ENCODE results near the gene CCL25. TPM values are rescaled to one million over a fixed set of nuclear protein-coding genes. Genes with fewer than 3 reads are reported as not detected.

Gene CCL25
- total RNA-seq, 1 donor from 2014 or later, result not detected

DNA sequence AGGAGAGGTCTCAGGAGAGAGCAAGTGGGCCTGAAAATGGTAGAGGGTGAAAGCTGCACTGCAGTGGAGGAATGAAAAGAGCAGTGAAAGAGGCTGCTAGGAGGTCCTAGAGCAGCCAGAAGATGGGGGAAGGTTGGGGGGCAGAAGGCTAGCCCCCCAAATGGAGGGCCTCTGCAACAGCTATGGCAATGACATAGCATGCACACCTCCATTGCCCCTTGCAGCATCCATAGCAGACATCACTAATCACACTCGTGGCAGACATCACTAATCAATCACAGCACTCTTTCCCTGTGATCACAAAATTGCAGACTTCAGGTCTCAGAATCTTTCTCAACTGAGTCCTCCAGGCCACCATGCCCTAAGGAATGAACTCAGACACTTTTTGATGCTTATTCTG, 21.9 kb downstream of the CCL25 start:
- peak overlapping the region; percentile 25 for H3K4me3 Mint-ChIP-seq
- H3K9me3 Mint-ChIP-seq, result peaks cover 12% of the 10 kb centered on the region
- peaks cover 5% of the 10 kb centered on the region for H3K36me3 ChIP-seq

DNA sequence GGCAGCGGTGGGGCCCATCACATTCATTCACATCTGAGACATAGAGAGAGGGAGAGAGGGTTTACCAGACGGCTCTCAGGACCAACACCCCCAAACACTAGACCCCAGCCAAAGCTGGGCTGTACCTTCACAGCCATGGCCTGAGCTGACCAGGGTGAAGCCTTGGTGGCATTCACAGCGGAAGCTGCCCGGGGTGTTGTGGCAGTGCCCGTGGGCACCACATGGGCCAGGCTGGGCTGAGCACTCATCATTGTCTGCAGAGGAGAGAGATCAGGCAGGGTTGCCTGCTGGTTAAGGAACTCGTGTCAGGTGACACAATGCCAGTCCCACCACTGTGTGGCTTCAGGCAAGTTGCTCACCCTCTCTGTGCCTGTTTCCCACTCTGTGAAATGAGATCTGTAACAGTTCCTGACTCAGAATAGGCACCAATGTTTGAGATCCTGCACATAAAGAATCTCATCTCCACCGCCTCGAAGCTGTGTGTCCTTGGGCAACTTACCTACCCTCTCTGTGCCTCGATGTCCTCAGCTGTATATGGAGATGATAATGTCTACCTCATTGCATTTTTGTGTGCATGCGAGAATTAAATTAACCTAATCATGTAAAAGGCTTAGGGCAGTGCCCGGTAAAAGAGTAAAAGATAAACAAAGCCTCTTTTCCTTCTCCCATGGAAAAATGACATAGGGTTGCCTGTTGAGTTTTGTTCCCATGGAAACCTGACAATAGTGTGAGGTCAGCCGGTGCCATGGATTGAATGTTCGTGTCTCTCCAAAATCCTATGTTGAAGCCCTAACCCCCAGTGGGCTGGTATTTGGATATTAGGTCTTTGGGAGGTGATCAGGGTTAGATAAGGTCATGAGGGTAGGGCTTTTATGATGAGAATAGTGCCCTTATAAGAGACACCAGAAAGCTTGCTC, 22.9 kb downstream of the CCL25 start:
- Histone ChIP-seq H3K27ac (no peak overlapping the region), H3K27me3 (no peaks in the 10 kb centered on the region), H3K4me2 (no peak overlapping the region), H3K4me3 (no peak overlapping the region), H3K9ac (no peak overlapping the region), H3K79me2 (ENCODE audit: low read depth) (no peaks in the 10 kb centered on the region), H4K20me1 (ENCODE audit: low read depth) (no peaks in the 10 kb centered on the region), H2AFZ (replicated peaks) (no peak overlapping the region), H3F3A (ENCODE audit: low read depth) (no peaks in the 10 kb centered on the region), H3K4me1 (no peaks in the 10 kb centered on the region), H3K9me3 (ENCODE audit: low read depth) (no peaks in the 10 kb centered on the region), H3K36me3 (no peaks in the 10 kb centered on the region)
- peak overlapping the region; percentile 96 for H3K27ac Mint-ChIP-seq
- H3K36me3 Mint-ChIP-seq, result peaks cover 31% of the 10 kb centered on the region
- no peak for DNase-seq (ENCODE audit: low spot score)
- TF ChIP-seq, protein P1, sequence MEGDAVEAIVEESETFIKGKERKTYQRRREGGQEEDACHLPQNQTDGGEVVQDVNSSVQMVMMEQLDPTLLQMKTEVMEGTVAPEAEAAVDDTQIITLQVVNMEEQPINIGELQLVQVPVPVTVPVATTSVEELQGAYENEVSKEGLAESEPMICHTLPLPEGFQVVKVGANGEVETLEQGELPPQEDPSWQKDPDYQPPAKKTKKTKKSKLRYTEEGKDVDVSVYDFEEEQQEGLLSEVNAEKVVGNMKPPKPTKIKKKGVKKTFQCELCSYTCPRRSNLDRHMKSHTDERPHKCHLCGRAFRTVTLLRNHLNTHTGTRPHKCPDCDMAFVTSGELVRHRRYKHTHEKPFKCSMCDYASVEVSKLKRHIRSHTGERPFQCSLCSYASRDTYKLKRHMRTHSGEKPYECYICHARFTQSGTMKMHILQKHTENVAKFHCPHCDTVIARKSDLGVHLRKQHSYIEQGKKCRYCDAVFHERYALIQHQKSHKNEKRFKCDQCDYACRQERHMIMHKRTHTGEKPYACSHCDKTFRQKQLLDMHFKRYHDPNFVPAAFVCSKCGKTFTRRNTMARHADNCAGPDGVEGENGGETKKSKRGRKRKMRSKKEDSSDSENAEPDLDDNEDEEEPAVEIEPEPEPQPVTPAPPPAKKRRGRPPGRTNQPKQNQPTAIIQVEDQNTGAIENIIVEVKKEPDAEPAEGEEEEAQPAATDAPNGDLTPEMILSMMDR (IDR thresholded peaks at IDR 0.05), result no peak
- TF ChIP-seq EZH2phosphoT487 (IDR thresholded peaks at IDR 0.05) (no peak), EZH2 (IDR thresholded peaks at IDR 0.05) (no peak)
- H3K4me3 Mint-ChIP-seq, result peak overlapping the region; percentile 35
- H3K4me1 Mint-ChIP-seq, result peaks cover 14% of the 10 kb centered on the region
- H3K27me3 Mint-ChIP-seq (ENCODE audit: insufficient read depth, low read depth), result peaks cover 6% of the 10 kb centered on the region
- peaks cover 5% of the 10 kb centered on the region for H3K9me3 Mint-ChIP-seq

More for the DNA sequence above, 21.9 kb downstream of the CCL25 start:
- H4K20me1 ChIP-seq (ENCODE audit: low read depth), result no peaks in the 10 kb centered on the region
- H3K27ac Mint-ChIP-seq, result no peak overlapping the region
- TF ChIP-seq, protein P1 (IDR thresholded peaks at IDR 0.05), result no peak
- no peak for TF ChIP-seq EZH2 (IDR thresholded peaks at IDR 0.05)
- TF ChIP-seq EZH2phosphoT487 (IDR thresholded peaks at IDR 0.05), result no peak
- no peak overlapping the region for H2AFZ ChIP-seq (replicated peaks)
- H3K27me3 ChIP-seq, result no peaks in the 10 kb centered on the region
- H3K9ac ChIP-seq, result no peak overlapping the region
- peaks cover 3% of the 10 kb centered on the region for H3F3A ChIP-seq (ENCODE audit: low read depth)
- DNase-seq (ENCODE audit: low spot score), result no peak
- H3K4me2 ChIP-seq, result no peak overlapping the region
- no peaks in the 10 kb centered on the region for H3K79me2 ChIP-seq (ENCODE audit: low read depth)
- no peak overlapping the region for H3K27ac ChIP-seq
- H3K4me1 Mint-ChIP-seq, result peaks cover 14% of the 10 kb centered on the region
- H3K9me3 ChIP-seq (ENCODE audit: low read depth), result peaks cover 7% of the 10 kb centered on the region
- H3K36me3 Mint-ChIP-seq, result peaks cover 38% of the 10 kb centered on the region
- H3K4me3 ChIP-seq, result no peak overlapping the region
- peaks cover 6% of the 10 kb centered on the region for H3K27me3 Mint-ChIP-seq (ENCODE audit: insufficient read depth, low read depth)
- H3K4me1 ChIP-seq, result no peaks in the 10 kb centered on the region

DNA sequence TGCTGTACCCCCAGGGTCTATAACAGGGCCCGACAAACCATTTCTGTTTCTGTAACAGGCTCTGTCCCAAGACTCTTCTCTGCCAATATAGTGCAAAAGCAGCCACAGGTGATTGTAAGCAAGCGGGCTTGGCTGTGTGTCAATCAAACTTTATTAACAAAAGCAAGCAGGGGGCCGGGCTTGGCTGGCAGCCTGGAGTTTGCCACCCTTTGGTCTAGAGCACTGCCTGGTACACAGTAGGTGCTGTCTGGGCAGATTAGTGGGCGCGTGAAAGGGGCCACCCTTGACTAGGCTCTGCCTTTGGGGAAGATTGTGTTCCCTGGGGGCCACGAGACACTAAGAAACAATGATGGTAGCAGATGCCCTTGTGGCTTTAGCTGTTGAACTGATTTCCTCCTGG, 27.4 kb downstream of the CCL25 start:
- Histone ChIP-seq H3K4me2 (no peak overlapping the region), H3K79me2 (ENCODE audit: low read depth) (no peaks in the 10 kb centered on the region), H4K20me1 (ENCODE audit: low read depth) (no peaks in the 10 kb centered on the region), H3K4me3 (no peak overlapping the region), H3K9ac (no peak overlapping the region), H3F3A (ENCODE audit: low read depth) (no peaks in the 10 kb centered on the region), H3K4me1 (no peaks in the 10 kb centered on the region), H3K9me3 (ENCODE audit: low read depth) (no peaks in the 10 kb centered on the region), H3K36me3 (no peaks in the 10 kb centered on the region), H3K27ac (no peak overlapping the region), H2AFZ (replicated peaks) (no peak overlapping the region), H3K27me3 (no peaks in the 10 kb centered on the region)
- Mint-ChIP-seq H3K36me3 (peaks cover 10% of the 10 kb centered on the region), H3K27ac (no peak overlapping the region), H3K27me3 (ENCODE audit: insufficient read depth, low read depth) (peaks cover 10% of the 10 kb centered on the region), H3K4me3 (no peak overlapping the region), H3K9me3 (no peaks in the 10 kb centered on the region), H3K4me1 (peaks cover 15% of the 10 kb centered on the region)
- TF ChIP-seq EZH2 (IDR thresholded peaks at IDR 0.05) (no peak), EZH2phosphoT487 (IDR thresholded peaks at IDR 0.05) (no peak)
- TF ChIP-seq, protein P1 (IDR thresholded peaks at IDR 0.05), result no peak
- no peak for DNase-seq (ENCODE audit: low spot score)
